Ureter (tissue), 1 donor: ENCODE measurements around the gene USP53. TPM values are rescaled to one million over a fixed set of nuclear protein-coding genes. Genes with fewer than 3 reads are reported as not detected.
A peak's percentile ranks its signal among the peaks of the same experiment; 100 is the strongest.
"Not testable (repeated sequence)": the region's sequence is repeated elsewhere in the genome, so short reads cannot be mapped to it uniquely, and the experiment has no call there.

Experiments used
- DNase-seq: peaks from one replicate; pipeline ENCODE4 v3.0.0-alpha.2; 2020; ENCODE audit warnings: low spot score
- total RNA-seq: library from RNA; stranded (reverse); gene quantifications from one replicate; pipeline ENCODE4 v1.2.4, GENCODE V29; 2023
- donor health status: DM: yes; HTN: yes; CAD: no.

Gene USP53
- total RNA-seq, 1 donor from 2014 or later = 108 TPM

DNA sequence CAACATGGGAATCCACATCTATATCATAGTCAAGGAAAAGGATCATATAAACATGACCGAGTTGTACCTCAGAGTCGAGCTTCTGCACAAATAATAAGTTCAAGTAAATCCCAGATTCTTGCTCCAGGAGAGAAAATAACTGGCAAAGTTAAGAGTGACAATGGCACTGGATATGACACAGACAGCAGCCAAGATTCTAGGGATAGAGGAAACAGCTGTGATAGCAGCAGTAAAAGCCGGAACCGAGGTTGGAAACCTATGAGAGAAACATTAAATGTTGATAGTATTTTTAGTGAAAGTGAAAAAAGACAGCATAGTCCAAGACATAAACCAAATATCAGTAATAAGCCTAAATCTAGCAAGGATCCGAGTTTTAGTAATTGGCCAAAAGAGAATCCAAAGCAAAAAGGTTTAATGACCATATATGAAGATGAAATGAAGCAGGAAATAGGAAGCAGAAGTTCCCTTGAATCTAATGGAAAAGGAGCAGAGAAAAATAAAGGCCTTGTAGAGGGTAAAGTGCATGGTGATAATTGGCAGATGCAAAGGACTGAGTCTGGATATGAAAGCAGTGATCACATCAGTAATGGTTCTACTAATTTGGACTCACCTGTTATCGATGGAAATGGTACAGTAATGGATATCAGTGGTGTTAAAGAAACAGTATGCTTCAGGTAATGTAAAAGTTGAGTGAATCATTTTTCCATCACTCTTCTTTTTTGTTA is 59.0 kb downstream of the USP53 start:
- no peak for DNase-seq

DNA sequence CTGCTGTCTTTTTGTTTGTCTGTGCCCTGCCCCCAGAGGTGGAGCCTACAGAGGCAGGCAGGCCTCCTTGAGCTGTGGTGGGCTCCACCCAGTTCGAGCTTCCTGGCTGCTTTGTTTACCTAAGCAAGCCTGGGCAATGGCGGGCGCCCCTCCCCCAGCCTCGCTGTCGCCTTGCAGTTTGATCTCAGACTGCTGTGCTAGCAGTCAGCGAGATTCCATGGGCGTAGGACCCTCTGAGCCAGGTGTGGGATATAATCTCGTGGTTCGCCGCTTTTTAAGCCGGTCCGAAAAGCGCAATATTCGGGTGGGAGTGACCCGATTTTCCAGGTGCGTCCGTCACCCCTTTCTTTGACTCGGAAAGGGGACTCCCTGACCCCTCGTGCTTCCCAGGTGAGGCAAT is 67.0 kb downstream of the USP53 start:
- not testable (repeated sequence) for DNase-seq

DNA sequence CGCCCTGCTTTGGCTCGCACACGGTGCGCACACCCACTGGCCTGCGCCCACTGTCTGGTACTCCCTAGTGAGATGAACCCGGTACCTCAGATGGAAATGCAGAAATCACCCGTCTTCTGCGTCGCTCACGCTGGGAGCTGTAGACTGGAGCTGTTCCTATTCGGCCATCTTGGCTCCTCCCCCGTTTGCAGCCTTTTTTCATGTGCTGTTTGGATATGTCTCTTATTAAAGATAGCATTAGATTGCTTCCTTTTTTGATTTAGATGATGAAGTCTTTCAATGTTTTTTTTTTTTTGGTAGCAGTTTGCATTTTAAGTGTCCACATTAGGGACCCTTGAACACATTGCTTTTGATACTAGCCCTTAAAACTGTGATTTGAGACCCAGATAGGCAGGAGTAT is 67.4 kb downstream of the USP53 start:
- not testable (repeated sequence) for DNase-seq

DNA sequence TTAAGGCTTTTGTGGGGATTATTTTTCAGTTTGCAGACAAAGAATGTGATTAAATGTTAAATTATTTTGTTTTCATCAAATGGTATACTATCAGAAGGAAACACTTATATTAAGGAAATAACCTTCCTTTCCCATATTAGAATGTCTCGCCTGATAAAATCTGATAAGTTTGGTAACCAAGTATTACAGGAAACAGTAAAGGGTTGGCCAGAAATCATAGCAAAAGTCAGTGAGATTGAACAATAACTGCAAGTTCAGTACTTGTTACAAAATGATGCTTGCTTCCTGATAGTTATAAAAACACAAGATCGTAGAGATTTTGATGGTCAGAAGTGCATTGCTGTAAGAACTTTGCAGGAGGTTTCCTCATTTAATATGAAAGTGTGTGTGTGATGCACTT is 68.9 kb downstream of the USP53 start:
- DNase-seq = no peak

DNA sequence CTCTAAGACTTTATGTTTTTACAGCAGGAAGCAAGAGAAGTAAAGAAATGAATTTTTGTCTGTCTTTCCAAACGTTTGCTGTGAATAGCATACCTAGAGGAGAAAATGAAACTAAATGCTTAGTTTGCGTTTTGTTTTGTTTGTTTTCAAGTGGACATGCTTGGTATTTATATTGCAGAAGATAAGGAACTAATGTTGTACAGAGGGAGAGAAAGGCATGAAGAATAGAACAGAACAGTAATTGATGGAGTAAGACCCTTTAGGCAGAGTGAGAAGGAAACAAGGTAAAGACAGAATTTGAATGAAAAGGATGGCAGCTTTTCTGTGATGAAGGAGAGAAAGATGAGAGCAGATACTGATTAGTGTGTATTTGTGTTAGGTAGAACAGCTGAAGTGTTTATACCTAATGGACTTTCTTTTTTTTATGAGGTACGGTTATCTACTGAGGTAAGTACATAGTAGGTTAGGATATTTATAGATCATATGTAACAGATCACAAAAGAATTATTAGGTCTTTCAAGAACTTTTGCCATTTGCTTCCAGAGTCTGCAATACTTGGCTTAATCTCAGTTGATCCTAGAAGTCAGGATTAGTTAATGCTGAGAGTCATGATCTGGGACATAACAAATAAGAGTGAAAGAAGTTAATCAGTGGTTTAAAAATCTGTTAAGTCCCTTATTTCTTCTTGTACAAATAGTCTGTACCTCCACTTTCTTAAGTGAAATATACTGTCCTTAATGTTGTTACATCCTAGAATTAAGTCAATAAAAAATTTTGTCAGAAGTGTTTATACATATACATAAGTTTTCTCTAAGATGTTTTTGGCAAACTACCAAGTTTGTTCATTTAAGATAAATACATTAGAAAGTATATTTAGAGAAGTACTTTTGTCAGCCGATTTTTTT is 72.6 kb downstream of the USP53 start:
- no peak for DNase-seq

DNA sequence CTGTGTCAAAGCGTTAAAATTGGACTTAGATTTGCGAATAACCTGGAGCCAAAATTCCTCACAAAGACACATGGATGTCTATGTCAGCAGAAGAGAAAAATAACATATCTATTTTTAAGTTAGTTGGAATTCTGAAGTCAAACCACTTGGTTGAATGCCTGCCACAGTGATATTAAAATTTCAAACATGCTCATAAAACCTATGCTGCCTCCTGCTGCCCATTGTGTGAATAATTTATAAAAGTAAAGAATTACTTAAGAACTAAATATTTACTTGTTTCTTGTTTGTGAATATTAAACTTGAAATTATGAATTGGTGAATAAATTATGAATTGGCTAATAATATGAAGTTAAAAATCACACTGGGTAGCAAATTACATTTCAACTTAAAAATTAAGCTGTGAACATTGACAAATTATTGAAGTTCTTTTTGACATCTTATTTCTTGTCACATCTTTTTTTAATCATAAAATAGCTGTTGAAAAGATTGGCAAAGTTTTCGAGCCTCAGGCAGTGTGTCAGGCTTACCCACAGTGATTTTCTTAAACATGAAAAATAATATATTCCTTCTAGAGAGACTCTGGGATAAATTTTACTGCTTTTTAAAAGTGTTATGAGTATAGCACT is 74.0 kb downstream of the USP53 start:
- DNase-seq = no peak

DNA sequence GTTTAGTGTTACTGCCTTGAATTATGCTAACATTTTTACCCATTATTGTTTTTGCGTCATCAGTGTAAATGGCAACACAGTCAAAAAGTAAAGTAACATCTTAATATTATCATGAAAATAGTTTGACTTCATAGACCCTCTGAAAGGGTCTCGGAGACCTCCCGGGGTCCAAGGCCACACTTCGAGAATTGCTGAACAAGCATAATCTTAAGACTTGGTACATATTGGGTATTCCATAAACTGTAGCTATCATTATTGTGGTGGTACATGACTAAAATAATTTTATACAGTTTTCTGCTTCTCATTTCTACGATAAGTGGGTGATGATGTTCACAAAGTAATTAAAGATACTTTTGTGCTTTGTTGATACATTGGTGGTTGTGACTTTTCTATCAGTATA is 76.8 kb downstream of the USP53 start:
- no peak for DNase-seq

DNA sequence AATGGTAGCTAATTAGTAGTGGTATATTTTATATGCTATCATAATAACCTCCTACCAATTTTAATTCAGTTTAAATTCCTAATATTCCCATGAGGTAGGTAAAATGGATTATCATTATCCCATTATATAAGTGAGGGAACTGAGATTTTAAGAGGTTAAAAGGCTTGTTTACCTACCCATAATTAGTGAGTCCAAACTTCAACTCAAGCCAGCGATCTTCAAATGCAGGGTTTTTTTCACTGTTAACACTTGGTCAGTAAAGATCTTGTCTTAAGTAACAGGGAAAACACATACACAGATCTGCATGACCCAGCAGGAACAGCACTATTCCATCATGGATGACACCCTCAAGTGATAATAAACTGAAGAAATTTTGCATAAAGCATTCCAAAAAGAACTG is 78.1 kb downstream of the USP53 start:
- DNase-seq = no peak

DNA sequence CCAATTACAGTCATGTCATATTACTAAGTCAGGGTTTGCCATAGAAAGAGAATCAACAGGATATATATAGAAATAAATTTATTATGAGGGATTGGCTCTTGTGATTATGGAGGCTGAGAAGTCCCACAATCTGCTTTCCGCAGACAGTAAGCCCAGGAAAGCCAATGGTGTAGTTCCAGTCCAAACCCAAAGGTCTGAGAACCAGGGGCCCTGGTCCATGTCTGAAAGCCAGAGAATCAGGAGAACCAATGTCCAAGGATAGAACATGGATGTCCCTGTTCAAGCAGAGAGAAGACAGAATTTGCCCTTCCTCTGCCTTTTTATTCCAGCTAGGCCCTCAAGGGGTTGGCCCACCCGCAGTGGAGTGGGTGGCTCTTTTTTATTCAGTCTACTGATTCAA is 83.8 kb downstream of the USP53 start:
- no peak for DNase-seq

DNA sequence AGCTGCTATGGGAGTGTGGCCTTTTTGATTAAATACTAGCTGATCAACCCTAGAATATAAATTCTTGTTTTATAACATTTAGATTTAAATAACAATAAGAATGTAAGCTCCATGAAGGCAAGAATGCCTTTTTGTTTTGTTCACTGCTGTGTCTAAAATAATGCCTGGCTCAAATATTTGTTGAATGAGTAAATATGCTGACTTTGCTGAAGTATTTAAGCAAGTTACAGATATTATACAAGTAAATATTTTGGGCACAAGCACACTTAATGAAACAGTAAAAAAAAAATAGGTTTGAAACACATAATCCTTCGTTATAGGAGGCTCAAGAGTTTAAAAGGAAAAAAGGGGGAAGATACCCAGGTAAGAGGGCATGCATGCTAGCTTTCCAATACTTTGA is 85.3 kb downstream of the USP53 start:
- DNase-seq = no peak

DNA sequence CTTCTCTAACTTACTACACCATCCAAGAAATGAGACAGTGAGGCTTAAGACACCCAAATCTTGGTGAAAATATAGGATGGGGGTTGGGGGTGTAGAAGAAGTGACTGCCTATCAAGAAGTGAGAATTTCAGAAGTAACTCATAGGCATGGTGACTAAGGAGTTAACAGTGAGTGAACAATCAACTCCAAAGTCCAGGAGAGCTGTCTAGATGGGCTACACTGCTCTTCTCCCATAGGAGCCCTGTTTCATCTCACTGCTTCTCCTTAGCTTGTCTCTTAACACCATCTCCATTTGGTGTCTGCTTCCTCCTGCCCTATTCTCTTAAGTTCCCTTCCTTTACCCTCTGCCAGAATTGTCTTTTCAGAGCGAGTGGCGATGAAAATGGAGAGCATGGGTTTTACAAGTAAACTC is 86.8 kb downstream of the USP53 start:
- no peak for DNase-seq

DNA sequence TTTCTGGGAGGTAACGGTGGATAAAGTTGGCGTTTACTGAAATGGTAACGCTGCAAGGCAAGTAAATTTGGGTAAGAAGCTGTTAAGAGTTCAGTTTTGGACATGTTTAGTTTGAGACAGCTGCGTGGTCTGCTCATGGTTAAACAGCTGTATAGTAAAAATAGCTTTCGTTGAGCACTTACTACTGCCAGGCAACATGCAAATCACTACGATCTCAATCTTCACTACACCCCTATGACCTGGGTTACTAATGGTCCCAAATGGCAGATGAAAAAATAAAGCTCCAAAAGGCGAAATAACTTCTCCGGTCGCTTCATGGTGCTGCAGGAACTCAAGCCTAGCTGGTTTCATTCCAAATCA is 87.2 kb downstream of the USP53 start:
- no peak for DNase-seq

DNA sequence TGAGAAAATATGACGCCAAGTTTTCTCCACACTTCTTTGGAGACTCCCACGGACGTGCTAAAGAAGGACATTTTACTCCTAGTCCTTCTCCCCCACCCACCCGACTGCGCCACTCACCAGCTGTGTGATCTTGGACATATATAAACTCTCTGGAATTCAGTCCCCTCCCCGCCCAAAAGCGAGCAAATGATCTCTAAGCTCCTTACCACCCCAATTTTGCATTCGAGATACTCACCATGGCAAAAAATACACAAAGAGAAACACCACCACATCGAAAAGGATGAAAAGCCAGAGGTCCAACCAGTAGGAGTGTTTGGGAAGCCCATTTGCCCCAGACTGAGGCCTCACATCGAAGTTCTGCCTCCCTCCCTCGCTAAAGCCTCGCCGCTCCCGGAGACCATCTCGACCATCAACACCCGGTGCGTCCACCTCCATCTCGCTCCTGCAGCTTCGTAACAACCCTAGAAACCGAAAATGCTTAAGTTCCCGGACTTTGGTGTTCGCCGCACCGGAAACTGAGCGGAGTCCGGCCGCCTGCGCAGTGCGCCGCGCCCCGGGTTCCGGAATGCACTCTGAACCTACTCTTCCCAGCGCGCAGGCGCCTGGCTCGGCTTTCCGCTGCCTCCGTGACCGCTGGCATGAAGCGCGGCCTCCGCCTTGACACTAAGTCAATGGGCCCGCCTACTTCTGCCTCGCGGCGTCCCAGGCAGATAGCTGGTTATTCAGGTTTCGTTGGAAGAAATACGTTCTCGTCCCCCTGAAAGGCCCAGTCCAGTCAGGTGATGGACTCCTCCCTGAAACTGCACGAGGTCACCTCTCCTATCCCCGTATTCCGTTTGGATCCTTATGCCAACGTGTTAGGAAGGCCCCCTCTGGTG is 87.8 kb downstream of the USP53 start:
- peak; percentile 98 for DNase-seq

DNA sequence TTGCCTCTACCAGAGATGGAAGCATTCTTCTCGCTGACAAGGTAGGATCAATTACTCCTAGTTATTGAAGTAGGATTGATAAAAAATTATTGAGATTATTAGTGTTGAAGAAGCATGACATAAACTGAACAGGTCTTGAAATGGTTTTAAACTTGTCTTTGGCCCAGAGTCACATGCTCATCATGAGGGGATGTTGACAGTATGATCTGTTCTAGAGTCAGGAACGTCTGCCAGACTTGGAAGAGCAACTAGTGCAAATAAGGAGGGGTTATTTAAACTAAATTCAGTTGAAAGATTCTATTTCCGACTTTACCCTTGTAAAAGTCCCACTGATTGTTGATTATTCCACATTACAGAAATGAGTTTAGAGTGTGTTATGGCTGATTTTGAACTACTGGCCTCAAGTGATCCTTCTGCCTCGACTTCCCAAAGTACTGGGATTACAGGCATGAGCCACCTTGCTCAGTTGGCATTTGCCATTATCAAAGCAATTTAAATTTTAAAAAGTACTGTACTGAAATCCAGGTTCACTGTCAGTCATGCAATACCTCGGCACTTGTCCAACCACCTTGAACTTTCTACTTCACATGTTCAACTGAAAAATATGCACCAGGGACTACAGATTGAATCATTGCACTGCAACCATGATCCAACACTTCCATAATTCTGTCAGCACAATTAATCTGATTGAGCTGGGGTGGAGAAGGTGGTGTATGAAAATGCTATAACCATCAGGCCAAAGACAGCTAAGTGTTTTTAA is 89.7 kb downstream of the USP53 start:
- DNase-seq = no peak

DNA sequence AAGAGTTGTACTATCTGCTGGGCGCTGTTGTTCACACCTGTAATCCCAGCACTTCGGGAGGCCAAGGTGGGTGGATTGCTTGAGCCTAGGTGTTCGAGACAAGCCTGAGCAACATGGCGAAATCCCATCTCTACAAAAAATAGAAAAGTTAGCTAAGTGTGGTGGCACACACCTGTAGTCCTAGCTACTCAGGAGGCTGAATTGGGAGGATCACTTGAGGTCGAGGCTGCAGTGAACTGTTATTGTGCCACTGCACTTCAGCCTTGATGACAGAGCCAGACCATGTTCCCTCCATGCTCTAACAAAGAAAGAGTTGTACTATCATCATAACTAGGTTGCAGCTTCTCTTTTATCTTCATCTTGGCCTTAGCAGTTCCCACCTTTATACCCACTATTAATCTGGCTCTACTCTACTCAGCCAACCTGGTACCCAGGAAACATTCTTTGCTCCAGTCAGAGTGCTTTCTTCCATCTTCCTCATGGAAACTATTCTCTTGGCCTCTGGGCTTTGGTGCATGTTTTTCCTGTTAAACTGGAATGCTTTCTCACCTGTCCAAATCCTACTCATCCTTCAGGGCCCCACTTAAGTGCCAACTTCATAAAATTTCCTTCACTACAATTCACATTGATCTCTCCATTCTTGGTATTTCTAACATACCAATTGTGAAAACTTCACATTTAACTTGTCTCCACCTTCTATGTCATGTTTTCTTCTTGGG is 91.2 kb downstream of the USP53 start:
- no peak for DNase-seq

DNA sequence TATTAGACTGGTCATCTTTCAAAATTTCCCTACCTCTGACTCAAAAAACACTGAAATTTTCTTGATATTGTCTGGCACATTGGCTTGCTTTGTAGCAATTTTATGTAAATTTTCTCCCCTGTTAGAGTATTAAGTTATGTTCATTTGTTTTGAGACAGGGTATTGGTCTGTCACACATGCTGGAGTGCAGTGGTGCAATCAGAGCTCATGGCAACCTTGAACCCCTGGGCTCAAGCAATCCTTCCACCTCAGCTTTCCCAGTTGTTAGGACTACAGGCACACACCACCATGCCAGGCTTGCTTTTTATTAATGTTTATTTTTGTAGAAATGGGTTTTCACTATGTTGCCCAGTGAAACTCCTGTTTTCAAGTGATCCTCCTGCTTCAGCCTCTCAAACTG is 91.9 kb downstream of the USP53 start:
- no peak for DNase-seq

DNA sequence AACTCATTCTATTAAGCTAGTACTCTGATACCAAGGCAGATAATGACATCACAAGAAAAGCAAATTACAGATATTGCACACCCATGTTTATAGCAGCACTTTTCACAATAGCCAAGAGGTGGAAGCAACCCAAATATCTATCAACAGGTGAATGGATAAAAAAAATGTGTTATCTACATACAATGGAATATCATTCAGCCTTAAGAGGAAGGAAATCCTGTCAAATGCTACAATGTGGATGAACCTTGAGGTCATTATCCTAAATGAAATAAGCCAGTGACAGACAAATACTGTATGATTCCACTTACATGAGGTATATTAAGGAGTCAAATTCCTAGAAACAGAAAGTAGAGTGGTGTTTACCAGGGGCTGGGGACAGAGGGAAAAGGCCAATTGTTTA is 95.1 kb downstream of the USP53 start:
- DNase-seq = no peak

DNA sequence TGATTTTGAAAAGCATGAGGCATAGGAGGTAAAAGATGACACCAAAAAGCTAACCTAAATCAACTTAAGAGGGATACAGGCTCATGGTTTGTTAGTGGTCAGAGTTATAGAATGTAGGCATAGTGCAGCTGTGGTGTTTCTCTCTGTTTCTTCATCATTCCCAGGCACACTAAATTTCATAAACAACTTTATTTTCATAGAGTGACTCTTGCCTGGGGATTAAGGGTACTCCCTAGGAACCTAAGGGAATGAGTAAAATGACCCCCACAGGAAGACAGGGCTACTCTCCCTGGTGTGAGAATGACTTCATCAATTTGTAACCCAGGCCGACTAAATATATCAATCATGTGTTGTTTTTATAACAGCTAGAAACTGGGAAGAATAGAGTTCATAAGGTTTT is 98.3 kb downstream of the USP53 start:
- no peak for DNase-seq

DNA sequence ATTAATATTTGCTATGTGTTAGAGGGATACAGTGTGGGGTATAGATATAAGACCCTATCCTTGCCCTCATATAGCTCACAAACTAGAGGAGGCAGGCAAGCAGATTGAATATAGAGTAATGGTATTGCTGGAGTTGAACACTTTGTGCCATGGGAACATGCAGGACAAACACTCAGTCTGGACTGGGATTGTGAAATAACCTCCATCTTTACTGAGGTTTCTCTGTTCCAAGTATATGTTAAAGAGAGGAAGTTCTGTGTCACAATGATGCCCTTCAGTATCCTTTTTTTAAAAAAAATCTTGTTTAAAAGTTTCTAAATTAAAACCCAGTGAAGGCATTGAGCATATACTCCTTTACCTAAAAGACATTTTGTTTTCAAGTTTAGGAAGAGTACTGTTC is 100.7 kb downstream of the USP53 start:
- DNase-seq = no peak

DNA sequence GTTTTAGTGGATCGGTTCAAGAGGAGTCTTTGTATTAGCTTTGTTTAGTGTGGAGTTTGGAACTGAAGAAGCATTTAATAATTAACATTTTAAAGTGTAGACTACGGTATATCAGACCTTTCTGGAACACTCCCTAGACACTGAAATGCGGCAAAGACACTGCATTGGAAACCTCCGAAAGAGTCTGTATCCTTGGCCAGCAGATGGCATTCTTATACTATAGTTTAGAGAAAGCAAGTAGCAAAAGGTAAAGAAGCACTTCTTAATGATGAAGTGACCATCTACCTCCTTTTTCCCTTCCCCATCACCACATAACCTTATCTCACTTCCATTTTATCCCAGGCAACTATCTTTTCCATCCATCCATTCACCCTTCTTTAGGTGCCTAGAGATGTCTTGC is 101.8 kb downstream of the USP53 start:
- DNase-seq = no peak
